Epidermal melanocyte (primary cell): Measurements from ENCODE around the gene SDSL.

Experiments used
- DNase-seq: peaks from one replicate; pipeline ENCODE4 v3.0.0; 2011; ENCODE audit warnings: low spot score; ENCODE audit not compliant: insufficient read length

The SDSL gene

DNA sequence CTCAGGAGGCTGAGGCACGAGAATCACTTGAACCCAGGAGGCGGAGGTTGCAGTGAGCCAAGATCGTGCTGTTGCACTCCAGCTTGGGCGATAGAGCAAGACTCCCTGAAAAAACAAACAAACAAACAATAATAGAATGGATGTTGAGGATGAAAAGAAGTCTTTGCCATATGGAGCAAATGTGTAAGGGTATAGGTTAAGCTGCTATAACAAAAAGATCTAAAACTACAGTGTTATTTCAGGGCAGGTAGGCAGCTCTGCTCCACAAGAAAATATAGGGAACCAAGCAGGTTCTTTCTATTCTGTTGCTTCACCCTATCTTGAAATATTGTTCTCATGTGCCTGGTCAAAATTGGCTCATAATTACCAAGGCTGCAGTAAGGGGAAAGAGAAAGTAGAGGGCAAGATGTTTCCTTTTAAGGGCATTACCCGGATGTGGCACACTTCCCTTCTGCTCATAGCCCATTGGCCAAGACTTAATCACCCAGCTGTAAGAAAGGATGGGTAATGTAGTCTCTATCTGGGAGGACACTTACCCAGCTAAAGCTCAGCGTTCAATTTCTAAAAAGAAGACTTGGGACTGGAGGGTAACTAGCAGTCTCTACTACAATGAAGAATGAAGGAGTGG, 23.5 kb downstream of the SDSL start:
- DNase-seq: no peak

DNA sequence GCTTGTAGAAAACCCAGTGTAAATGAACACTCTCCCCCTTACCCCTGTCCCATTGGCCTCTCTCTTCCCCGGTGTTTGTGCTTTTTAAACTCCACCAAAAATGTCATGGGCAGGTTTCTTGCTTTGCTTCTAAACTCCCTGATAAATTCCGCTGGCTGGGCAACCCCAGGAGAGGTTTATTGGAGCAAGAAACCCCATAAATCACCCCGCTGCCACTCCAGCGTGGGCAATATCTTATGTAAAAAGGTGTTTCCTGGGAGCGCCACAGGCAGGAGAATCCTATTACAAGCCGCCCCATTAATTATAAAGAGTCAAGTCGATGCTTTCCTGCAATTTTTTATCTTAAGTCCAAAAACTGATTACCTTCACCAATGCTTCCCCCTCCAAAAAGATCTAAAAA, 26.7 kb downstream of the SDSL start:
- no peak for DNase-seq

GRCh38 chr12:113449299-113449698, 27.1 kb downstream of the SDSL start:
- DNase-seq: no peak

- no peak for DNase-seq
These were observed 27.7 kb downstream of the SDSL start for GRCh38 chr12:113449839-113450238.

DNA sequence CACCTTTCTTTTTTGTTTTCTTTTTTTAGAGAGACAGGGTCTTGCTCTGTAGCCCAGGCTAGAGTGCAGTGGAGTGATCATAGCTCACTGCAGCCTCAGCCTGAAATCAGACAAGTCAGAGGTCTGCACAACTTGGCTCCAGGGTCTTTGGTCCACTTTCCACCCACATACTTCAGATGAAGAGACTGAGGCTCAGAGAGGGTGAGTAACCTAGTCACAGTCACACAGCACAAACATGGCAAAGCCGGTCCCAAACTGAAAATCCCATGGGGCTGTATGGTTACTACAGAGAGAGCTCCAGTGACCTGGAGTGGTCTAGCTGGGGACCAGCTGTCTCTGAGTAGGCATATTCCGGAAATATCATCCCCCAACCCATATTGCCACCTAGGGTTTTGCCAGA, 30.3 kb downstream of the SDSL start:
- DNase-seq: no peak

GRCh38 chr12:113453330-113453729, 31.1 kb downstream of the SDSL start:
- no peak for DNase-seq

- DNase-seq: no peak
These were observed 34.0 kb downstream of the SDSL start for GRCh38 chr12:113456199-113456598.

DNA sequence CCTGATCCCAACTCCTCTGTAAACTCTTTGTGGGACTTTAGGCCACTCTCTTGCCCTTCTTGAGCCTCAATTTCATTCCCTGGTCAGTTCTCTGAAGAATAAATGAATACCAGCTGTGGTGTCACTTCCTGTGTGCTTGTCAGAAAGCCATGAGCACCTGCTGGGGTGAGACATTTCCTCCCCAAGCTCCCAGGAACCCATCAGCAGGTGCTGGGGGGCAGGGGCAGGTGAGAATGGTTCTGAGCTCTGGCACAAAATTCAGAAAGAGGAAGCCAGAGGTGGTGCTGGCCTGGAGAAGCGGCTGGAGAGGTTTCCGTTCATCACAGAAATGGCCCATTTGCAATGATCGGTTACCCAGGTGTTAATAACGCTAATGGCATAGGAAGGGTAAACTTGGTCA, 34.6 kb downstream of the SDSL start:
- DNase-seq: no peak

DNA sequence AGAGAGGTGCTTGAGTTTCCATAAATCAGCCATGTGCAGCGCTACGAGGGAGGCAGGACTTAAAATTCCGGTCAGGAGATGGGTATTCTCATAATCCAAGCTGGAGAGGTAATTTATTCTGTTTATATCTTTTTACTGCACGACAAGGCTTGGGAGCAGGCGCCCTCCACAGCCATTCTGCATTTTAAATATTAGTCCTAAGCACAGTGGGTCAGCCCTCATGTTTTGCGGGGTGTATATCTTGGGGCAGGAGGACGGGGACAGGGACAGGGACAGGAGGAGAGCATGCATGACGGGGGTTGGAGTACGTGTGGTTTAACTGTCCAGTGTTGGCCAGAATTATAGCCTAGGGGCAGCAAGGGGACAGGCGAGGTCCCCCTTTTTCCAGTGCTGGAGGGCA, 35.0 kb downstream of the SDSL start:
- DNase-seq: no peak

DNA sequence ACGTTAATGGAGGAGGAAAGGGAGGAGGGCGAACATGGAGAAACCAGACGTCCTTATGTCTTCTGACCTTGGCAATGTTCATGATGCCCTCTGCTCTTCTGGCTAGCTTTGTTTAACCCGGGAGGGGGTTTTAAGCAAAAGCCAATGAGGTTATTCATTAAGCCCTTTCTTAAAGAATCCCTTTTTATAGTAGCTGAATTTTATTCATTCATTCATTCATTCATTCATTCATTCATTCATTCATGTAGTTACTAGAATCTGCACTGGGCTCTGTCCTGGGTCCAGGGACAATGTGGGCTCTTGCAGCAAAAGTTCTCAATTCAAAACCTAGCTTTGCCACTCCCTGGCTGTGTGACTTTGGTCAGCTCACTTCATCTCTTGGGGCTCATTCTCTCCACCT, 35.5 kb downstream of the SDSL start:
- no peak for DNase-seq

DNA sequence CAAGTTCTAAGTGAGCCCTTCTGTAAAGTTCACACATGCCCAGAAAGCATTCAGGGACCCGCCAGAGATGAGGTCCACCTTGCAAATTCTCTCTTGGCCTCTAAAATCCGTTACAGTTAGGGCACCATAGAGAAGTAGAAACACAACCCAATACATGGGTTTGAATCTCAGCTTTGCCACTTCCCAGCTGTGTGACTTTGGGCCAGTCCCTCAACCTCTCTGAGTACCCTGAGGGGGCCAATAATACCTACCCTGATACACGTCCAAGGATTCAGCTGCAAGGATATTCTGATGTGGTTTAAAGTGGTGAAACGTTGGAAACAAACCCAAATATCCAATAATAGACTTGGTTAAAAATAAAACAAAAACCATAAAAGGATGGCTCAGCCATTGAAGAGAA, 37.8 kb downstream of the SDSL start:
- DNase-seq: no peak

DNA sequence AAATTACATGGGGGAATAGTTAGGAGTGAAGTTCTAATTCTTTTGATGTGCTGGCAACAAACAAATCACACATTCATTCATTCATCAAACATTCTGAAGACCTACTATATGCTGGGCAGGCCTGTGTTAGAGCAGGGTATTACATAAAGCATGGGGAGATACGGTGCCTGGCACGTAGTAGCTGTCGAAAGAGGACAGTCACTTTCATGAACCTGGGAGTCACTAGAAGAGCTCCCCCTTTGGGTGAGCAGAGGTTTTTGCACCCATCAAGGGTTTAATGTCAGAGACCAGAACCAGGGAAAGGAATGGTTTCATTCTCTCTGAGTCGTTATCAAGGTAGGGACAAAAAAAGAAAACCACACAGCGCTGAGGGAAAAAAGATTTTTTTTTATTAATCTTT, 39.5 kb downstream of the SDSL start:
- DNase-seq: no peak

- DNase-seq: peak; percentile 67
These were observed 40.1 kb downstream of the SDSL start for GRCh38 chr12:113462117-113462774.

DNA sequence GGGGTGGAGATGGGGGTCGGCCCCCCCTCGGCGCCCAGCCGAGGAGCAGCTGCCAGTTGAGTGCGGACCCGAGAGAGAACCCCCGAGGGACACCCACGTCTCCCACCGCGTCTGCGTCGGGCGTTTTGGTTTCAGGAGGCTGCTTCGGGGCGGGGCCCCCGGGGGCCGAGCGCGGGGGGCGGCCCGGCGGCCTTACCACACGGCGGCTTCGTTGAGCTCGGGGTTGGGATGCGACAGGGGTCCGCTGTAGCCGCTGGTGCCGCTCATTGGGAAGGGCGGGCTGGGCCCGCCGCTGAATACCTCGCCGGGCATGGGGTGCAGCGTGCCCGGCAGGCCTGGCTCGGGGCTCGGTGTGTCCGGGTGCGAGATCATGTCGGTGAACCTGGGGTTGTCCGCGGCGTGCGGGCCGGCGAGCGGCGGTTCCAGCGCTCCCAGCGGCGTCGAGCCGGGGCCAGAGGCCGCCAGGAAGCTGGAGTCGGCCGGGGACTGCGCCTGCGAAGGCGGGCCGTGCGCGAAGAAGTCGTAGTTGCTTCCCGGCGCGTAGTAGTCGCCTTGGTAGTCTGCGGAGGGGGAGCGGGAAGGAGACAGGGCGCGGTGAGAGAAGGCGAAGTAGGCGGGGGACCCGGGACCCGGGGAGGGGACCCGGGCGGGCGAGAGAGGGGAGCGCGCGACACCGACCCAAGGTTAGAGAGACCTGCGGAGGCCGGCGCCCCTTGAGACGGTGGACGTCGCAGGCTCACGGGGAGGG, 41.0 kb downstream of the SDSL start:
- DNase-seq: no peak

DNA sequence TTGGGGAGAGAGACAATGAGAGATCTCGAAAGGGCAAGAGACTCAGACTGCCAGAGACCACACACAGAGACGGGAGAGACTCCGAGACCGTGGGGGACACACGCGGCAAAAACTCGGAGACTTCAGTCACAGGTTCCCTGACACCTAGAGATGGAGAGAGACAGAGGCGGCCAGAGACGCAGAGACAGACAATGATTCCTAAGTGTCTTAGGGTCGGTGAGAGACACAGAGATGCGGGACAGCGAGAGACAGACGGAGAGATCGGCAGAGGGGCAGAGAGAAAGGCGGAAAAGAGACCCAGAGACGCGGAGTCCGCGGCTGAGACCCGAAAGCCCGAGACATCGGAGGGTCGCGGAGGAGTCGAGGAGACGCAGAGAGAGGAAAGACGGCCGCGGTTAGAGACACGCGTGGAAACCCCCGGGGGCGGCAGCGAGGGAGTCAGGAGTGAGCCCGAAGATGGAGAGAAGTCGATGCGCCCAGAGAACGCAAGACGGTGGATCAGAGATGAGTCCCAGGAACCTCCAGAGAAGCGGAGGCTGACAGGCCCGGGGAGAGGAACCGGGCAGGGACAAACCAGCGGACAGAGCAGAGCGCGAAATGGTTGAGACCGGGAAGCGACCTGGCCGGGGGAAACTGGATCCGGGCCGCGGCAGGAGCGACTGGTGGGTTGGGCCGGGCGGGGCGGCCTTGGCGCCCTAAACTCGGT, 41.7 kb downstream of the SDSL start:
- no peak for DNase-seq

DNA sequence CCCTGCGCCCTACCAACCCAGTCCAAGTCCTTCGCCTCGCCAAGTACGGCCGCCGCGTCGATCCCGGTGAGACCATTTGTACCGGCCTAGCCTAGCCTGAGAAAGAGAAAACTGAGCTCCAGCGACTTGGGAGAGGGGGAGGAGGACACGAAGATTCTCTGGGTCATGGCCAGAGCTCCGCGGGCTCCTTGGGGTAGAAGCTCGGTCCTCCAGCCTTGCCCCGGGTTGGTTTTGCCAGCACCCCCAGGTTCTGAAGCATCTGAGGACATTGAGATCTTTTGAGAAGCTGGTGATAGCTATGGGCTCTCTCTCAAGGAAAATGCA, 42.2 kb downstream of the SDSL start:
- no peak for DNase-seq

DNA sequence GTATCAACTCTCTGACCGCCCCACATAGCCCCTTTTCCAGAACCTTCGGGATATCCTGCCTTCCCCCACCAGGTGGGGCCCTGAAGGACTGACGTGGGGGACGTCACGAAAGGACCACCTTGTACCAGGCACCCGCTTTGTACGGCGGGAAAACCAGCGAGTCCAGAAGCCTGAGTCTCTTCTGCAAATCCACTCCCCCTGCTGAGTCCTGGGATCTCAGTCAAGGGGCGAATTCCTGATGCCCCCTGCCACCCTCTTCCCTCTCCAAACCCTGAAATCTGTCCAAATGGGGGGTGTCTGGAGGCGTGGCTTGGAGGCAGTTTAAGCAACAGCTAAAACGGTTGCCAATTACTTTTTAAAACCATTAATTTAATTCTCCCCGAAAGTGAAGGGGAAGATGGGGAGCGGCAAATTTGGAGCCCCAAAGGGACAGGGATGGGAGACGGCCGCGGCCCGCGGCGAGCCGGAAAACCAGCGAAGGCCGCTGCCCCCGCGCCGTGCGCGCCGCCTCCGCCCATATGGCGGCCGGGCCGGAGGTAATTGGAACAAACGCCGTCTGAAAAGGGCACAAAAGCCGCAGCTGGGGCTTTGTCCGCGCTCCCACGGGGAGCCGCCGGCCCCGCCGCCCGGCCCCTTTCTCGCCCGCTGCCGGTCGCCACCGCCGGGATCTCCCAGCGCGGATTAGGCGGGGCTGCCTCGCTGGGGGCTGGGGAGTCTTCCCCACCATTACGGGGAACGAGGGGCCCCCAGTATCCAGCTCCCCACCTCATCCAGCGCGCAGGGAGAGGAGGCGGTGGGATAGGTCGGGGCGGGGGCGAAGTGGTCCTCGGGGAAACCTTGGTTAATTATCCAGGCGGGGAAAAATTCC, 42.9 kb downstream of the SDSL start:
- no peak for DNase-seq

DNA sequence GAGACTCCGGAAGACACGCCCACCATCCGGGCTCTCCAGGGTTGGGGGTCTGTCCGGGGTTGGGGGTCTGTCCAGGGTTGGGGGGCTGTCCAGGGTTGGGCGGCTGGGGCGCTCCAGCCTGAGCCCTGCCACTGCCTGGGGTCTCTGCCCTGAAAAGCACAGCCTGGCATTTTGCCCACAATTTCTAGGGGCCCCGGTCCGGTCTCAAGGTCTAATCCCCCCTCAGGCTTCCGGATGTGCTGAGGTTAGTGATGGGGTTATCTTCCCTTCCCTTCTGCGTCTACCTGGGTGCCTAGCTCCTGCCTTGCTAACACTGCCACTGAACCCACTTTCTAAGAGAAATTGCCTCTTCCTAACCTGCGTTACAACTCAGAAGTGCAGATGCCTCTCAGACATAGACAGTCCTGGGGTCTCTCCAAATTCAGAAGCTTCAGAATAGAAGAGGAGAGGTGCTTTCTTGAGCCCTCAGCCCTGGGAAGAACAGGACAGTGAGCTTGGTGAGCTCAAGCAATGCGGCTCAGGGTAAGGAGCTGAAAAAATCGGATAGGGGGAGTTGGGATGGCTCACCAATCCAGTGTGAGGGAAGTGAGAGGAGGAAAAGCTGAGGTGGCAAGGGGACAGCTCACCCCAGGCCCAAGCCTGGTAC, 43.8 kb downstream of the SDSL start:
- DNase-seq: no peak

DNA sequence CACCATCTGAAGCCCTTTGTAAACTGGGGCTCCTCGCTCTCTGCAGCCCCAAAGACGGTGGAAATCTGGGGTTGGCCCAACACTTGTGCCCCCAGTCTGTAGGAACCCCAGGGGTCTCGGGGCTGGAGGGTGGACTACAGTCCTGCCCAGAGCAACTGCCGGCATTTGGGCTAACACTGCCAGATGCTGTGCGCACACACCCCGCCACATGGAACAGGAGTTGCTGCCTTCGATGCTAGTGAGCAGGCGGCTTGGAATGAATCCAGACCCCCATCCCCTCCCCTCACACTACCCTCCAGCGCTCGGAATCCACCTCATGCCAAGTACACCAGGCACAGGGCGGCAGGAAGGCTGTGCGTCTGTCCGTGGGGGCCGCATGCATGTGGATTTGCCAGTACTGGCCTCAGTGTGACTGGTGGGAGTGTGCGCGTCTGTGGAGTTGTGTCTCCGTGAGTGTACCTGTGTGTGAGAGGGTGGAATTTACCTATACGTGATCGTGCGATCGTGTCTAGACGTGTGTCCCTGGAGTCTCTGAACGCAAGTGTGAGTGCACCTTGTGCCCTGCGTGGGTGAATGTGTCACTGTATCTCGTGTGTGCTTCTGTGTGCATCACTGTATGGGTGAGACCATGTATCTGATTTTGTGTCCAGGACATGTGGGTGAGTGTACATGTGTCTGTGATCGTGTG, 44.4 kb downstream of the SDSL start:
- DNase-seq: no peak

- no peak for DNase-seq
These were observed 44.9 kb downstream of the SDSL start for GRCh38 chr12:113467142-113467501.
